Lower leg skin (tissue), 4 donors: ENCODE data around the gene LCORL. TPM values are rescaled to one million over a fixed set of nuclear protein-coding genes. Genes with fewer than 3 reads are reported as not detected.
"Not testable (repeated sequence)": the region's sequence is repeated elsewhere in the genome, so short reads cannot be mapped to it uniquely, and the experiment has no call there.

Source experiments
- DNase-seq, 2 donors: peaks; one replicate each; pipeline ENCODE4 v3.0.0-alpha.2; 2019; ENCODE audit warnings: low spot score in 2 of 2
- H3K4me3 ChIP-seq: fragments of 200-600 bp; sonication (generic); 2 replicates; pipeline ENCODE4 v1.5.1; 2017; ENCODE audit warnings: mild to moderate bottlenecking, low read depth; ENCODE audit not compliant: poor library complexity, severe bottlenecking
- POLR2A ChIP-seq, 2 donors: fragments of 450-650 bp; IDR thresholded peaks; one replicate each; pipeline ENCODE4 v1.6.1; 2016 to 2017; ENCODE audit warnings: antibody characterized with exemption in 2 of 2, mild to moderate bottlenecking in 1 of 2, moderate library complexity in 1 of 2
- WGBS, 2 donors: methylation state at CpG; one replicate each; pipeline ENCODE4 v1.1.5; 2018; 5-methylcytosine and 5-hydroxymethylcytosine counted together
- intact Hi-C: fragments of 100-400 bp; cut with DNase I; formaldehyde crosslinking; loops from one replicate; pipeline ENCODE4 v1.15.0; 2023; ENCODE audit warnings: low total_unique reads
- total RNA-seq, 4 donors: library from RNA; depleted of rRNA; stranded (reverse); fragments of >200 nt; gene quantifications; one replicate each; pipeline ENCODE4 v1.1.0, GENCODE V29; 2016
- TF ChIP-seq, protein P1 (sequence below), 3 donors: fragments of 450-650 bp; IDR thresholded peaks; one replicate each; pipeline ENCODE4 v1.5.1; 2016; ENCODE audit warnings: antibody characterized with exemption in 3 of 3, mild to moderate bottlenecking in 3 of 3, moderate library complexity in 2 of 3

The LCORL gene
- total RNA-seq, 4 donors from 2014 or later: 12.2 to 58.9 (median 27.0) TPM

DNA sequence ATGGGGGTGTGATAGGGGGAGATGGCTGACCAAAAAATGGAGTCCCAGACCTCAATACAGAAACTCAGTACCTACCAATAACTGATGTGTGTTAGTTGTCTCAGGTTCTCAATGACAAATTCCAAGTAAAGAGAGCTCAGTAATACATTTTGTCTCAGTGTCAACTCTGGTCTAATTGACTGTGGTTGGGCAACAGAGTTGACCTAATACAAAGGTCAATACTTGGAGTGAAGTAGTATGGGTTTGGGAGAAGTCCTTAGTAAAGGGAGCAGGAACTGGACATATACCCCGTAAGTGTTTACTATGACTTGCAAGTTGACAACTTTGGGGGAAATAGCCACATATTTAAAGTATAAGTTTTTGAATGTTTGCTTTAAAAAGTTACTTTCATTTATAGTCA, 20.5 kb upstream of the LCORL start:
- WGBS, 2 donors: 93 to 100% methylated on average over 1 of the region's 1 CpG
- H3K4me3 ChIP-seq: no peak overlapping the region

DNA sequence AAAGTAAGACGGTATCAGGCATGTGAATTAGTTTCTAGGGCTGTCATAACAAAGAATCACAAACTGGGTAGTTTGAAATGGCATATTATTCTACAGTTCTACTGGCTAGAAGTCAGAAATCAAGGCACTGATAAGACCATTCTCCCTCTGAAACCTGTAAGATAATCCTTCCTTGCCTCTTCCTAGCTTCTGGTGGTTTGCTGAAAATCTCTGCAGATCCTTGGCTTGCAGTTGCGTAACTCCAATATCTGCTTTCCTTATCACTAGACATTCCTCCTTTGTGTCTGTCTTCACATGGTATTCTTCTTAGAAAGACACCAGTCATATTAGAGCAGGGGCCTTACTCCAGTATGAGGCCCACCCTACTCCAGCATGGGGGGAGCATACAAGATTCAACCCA, 19.6 kb upstream of the LCORL start:
- no peak overlapping the region for H3K4me3 ChIP-seq
- DNase-seq: no peak
- intact Hi-C loops: no loop called here
- WGBS, 2 donors: 91 to 95% methylated on average over 2 of the region's 2 CpGs
- TF ChIP-seq, protein P1, sequence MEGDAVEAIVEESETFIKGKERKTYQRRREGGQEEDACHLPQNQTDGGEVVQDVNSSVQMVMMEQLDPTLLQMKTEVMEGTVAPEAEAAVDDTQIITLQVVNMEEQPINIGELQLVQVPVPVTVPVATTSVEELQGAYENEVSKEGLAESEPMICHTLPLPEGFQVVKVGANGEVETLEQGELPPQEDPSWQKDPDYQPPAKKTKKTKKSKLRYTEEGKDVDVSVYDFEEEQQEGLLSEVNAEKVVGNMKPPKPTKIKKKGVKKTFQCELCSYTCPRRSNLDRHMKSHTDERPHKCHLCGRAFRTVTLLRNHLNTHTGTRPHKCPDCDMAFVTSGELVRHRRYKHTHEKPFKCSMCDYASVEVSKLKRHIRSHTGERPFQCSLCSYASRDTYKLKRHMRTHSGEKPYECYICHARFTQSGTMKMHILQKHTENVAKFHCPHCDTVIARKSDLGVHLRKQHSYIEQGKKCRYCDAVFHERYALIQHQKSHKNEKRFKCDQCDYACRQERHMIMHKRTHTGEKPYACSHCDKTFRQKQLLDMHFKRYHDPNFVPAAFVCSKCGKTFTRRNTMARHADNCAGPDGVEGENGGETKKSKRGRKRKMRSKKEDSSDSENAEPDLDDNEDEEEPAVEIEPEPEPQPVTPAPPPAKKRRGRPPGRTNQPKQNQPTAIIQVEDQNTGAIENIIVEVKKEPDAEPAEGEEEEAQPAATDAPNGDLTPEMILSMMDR (IDR thresholded peaks at IDR 0.05): no peak
- no peak for TF ChIP-seq POLR2A (IDR thresholded peaks at IDR 0.05)

More for the DNA sequence above, 20.5 kb upstream of the LCORL start:
- intact Hi-C loops: no loop called here
- no peak for TF ChIP-seq POLR2A (IDR thresholded peaks at IDR 0.05)
- TF ChIP-seq, protein P1 (IDR thresholded peaks at IDR 0.05): no peak
- DNase-seq: no peak

DNA sequence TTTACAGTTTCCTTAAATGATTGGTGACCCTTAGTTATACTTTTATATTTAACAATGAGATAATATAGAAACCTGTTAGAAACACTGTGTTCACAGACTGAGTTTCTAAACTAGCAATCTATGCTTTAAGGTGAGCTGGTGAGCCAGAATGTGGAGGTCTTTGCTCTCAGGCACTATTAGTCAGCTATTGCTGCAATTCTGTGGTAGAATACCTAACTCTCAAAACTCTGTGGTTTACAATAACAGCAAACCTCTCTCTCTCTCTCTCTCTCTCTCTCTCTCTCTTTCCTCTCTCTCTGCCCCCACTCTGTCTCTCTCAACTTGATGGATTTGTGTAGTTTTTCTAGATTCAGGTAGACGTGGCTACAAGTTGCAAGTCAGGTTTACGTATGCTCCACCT, 17.6 kb upstream of the LCORL start:
- no peak for DNase-seq
- no peak overlapping the region for H3K4me3 ChIP-seq
- intact Hi-C loops: no loop called here
- WGBS, 2 donors: 79 to 88% methylated on average over 2 of the region's 2 CpGs
- TF ChIP-seq POLR2A (IDR thresholded peaks at IDR 0.05): no peak
- TF ChIP-seq, protein P1 (IDR thresholded peaks at IDR 0.05): no peak

DNA sequence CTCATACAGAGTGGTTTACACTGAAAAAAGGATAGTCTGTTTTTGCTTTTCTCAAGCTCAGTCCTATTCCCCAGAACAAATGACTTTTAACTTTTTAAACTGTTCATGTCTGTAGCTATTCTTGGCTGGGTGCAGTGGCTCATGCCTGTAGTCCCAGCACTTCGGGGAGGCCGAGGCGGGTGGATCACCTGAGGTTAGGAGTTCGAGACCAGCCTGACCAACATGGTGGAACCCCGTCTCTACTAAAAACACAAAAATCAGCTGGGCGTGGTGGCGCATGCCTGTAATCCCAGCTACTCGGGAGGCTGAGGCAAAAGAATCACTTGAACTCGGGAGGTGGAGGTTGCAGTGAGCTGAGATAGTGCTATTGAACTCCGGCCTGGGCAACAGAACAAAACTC, 14.8 kb upstream of the LCORL start:
- H3K4me3 ChIP-seq, intact Hi-C loops, DNase-seq: not testable (repeated sequence)
- 80 to 91% methylated on average over 10 of the region's 10 CpGs for WGBS, 2 donors

DNA sequence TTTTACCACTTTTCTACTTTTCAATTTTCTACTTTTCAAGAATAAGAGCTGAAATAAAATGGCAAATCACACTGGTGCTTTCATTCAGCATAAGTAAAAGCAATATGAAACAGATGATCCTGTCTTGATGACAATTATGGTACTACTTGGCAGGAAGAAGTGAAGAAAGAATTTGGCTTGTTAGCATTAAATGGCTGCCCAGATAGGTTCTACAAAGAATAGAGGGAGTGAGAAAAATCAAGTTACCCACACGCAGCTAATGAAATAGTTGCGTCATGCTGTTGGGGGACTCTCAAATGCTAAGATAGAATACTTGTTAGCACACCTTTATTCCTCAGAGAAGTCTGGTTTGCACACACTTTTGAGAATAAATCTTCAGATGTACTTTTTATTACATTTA, 12.5 kb upstream of the LCORL start:
- no peak for DNase-seq
- TF ChIP-seq, protein P1 (IDR thresholded peaks at IDR 0.05): no peak
- TF ChIP-seq POLR2A (IDR thresholded peaks at IDR 0.05): no peak
- 31 to 38% methylated on average over 2 of the region's 2 CpGs for WGBS, 2 donors
- no peak overlapping the region for H3K4me3 ChIP-seq
- intact Hi-C loops: no loop called here

DNA sequence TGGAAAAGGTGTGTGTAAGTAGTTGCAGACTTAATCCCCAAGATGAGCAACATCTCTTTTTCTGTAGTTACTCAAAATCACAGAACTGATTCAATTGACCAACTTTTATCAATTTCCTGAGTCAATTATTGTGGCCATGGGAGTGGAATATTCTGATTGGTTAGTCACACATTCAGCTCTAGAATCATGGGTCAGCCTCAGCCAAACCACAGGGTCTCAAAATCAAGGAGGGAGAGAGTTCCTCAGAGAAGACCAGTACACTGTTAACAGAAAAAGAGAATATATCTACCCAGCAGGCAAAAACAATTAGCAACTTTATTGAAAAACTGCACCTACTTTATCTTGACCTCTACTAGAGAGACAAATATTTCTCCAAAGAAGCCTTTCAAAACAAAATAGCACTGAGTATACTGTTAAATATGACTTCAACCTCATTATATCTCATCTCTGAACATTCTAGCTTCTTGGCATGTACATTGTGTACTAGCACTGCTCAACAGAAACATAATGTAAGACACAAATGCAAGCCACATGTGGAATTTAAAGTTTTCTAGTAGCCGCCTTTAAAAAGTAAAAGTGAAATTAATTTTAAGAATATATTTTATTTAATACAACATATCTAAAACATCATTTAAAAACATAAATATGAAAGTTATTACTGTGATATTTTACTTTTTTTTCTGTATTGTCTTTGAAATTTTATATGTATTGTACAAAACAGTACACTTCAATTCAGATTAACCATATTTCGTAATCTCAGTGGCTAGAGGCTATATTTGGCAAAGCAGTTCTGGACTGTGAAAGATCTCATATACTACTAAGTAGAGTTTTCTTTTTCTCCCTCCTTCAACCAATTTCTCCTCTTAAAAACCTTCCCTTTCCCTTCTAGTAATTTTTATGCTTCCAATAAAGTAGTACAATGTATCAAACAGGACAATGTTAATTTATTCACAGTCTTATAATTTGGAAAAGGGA, 11.8 kb upstream of the LCORL start:
- 50 to 58% methylated on average over 2 of the region's 2 CpGs for WGBS, 2 donors
- no peak for DNase-seq
- intact Hi-C loops: no loop called here
- no peak overlapping the region for H3K4me3 ChIP-seq
- TF ChIP-seq, protein P1 (IDR thresholded peaks at IDR 0.05): no peak
- no peak for TF ChIP-seq POLR2A (IDR thresholded peaks at IDR 0.05)
